A673 (cell line): Measurements from ENCODE around the gene MMP12. TPM values are rescaled to one million over a fixed set of nuclear protein-coding genes. Genes with fewer than 3 reads are reported as not detected.
A peak's percentile ranks its signal among the peaks of the same experiment; 100 is the strongest.

Experiments
- BruUV-seq: library from RNA; stranded (reverse); fragments of 400-500 nt; replicated peaks from 2 replicates; lab custom pipeline; 2021; lab: Mats Ljungman, UMichigan
- CTCF ChIA-PET: fragments of 300-600 bp; sonication (Branson Sonifier 250); formaldehyde crosslinking; loops from one replicate; lab custom pipeline; 2022; ENCODE audit warnings: antibody characterized with exemption; lab: Charles Lee
- POLR2A ChIA-PET: fragments of 300-600 bp; sonication (Branson Sonifier 250); formaldehyde crosslinking; loops from one replicate; lab custom pipeline; 2022; ENCODE audit warnings: antibody characterized with exemption; ENCODE audit not compliant: low non-redundant PET; lab: Charles Lee
- DNase-seq: peaks from one replicate; pipeline ENCODE4 v3.0.0-alpha.2; 2015; ENCODE audit warnings: low spot score
- H3K27ac ChIP-seq: fragments of 200-600 bp; sonication (generic); 2 replicates; pipeline ENCODE4 v1.5.1; 2016; ENCODE audit warnings: mixed run types, low read depth, mild to moderate bottlenecking, mixed read lengths, antibody characterized with exemption, low read length; ENCODE audit not compliant: poor library complexity, severe bottlenecking
- H3K27me3 ChIP-seq: fragments of 200-600 bp; sonication (generic); replicated peaks from 2 replicates; pipeline ENCODE4 v1.6.1; 2017; ENCODE audit warnings: mixed run types, low read depth, mild to moderate bottlenecking, mixed read lengths, antibody characterized with exemption, low read length; ENCODE audit not compliant: insufficient read depth, poor library complexity
- H3K36me3 ChIP-seq: fragments of 200-600 bp; sonication (generic); 2 replicates; pipeline ENCODE4 v1.6.1; 2016; ENCODE audit warnings: mixed run types, mild to moderate bottlenecking, mixed read lengths, antibody characterized with exemption, low read length; ENCODE audit not compliant: insufficient read depth, poor library complexity, severe bottlenecking
- H3K4me1 ChIP-seq: fragments of 200-600 bp; sonication (generic); 2 replicates; pipeline ENCODE4 v1.6.1; 2017; ENCODE audit warnings: mixed run types, mild to moderate bottlenecking, mixed read lengths, antibody characterized with exemption, low read length; ENCODE audit not compliant: insufficient read depth, poor library complexity, severe bottlenecking
- H3K4me3 ChIP-seq: fragments of 200-600 bp; sonication (generic); 2 replicates; pipeline ENCODE4 v1.5.1; 2016; ENCODE audit warnings: low read depth, mixed run types, mild to moderate bottlenecking, mixed read lengths, low read length; ENCODE audit not compliant: poor library complexity, severe bottlenecking
- H3K9me3 ChIP-seq: fragments of 200-600 bp; sonication (generic); 2 replicates; pipeline ENCODE4 v1.6.1; 2016; ENCODE audit warnings: mixed run types, low read depth, mild to moderate bottlenecking, mixed read lengths, antibody characterized with exemption, low read length; ENCODE audit not compliant: poor library complexity, severe bottlenecking
- CTCF ChIP-seq: fragments of 300-800, 200-600 bp; sonication (generic); conservative IDR thresholded peaks from 2 replicates; pipeline ENCODE4 v1.5.1; 2017; ENCODE audit warnings: low read depth, mild to moderate bottlenecking, antibody characterized with exemption, low read length, moderate library complexity, mixed read lengths
- EZH2 ChIP-seq: fragments of 200-600 bp; sonication (generic); IDR thresholded peaks from 2 replicates; pipeline ENCODE4 v1.6.1; 2017; ENCODE audit warnings: borderline replicate concordance, low read depth, mild to moderate bottlenecking, mixed read lengths, antibody characterized with exemption, low read length; ENCODE audit not compliant: poor library complexity, severe bottlenecking
- intact Hi-C: fragments of 100-400 bp; cut with micrococcal nuclease; formaldehyde crosslinking; loops from one replicate; pipeline ENCODE4 v1.10.0; 2022; ENCODE audit not compliant: unreplicated experiment
- total RNA-seq: library from RNA; stranded (reverse); gene quantifications from 2 replicates; pipeline ENCODE4 v1.2.3, GENCODE V29; 2021

The MMP12 gene
- total RNA-seq, 1 experiment from 2014 or later = 0.19 TPM

GRCh38 chr11:102900346-102900745, 25.6 kb upstream of the MMP12 start:
- intact Hi-C loops = no loop called here
- POLR2A ChIA-PET = no interaction called here
- no peak for TF ChIP-seq CTCF
- TF ChIP-seq EZH2 = no peak
- Histone ChIP-seq H3K4me3 (no peak overlapping the region), H3K4me1 (no peaks in the 10 kb centered on the region), H3K9me3 (no peaks in the 10 kb centered on the region), H3K36me3 (no peaks in the 10 kb centered on the region), H3K27ac (no peak overlapping the region), H3K27me3 (no peaks in the 10 kb centered on the region)
- CTCF ChIA-PET = no interaction called here
- no peak for DNase-seq
- BruUV-seq = no TSS peak

GRCh38 chr11:102891736-102892135, 17.0 kb upstream of the MMP12 start:
- BruUV-seq = no TSS peak
- DNase-seq = no peak
- ChIA-PET CTCF (interaction anchor here (0.5 kb wide), 1 partner anchor 36 kb away, joined by 3 read pairs; no protein-coding TSS in a partner anchor), POLR2A (no interaction called here)
- Histone ChIP-seq H3K4me1 (no peaks in the 10 kb centered on the region), H3K4me3 (no peak overlapping the region), H3K27ac (no peak overlapping the region), H3K27me3 (no peaks in the 10 kb centered on the region), H3K9me3 (no peaks in the 10 kb centered on the region), H3K36me3 (no peaks in the 10 kb centered on the region)
- TF ChIP-seq CTCF (no peak), EZH2 (no peak)
- intact Hi-C loops = no loop called here

GRCh38 chr11:102886999-102887398, 12.2 kb upstream of the MMP12 start:
- Histone ChIP-seq H3K27me3 (no peaks in the 10 kb centered on the region), H3K9me3 (no peaks in the 10 kb centered on the region), H3K36me3 (no peaks in the 10 kb centered on the region), H3K4me3 (no peak overlapping the region), H3K27ac (no peak overlapping the region), H3K4me1 (no peaks in the 10 kb centered on the region)
- no TSS peak for BruUV-seq
- TF ChIP-seq CTCF = no peak
- TF ChIP-seq EZH2 = no peak
- POLR2A ChIA-PET = no interaction called here
- CTCF ChIA-PET = no interaction called here
- DNase-seq = peak; percentile 20
- intact Hi-C loops = no loop called here
